Stomach (tissue), 9 donors: ENCODE data around the gene GZMH. TPM values are rescaled to one million over a fixed set of nuclear protein-coding genes. Genes with fewer than 3 reads are reported as not detected.

Experiments
- DNase-seq, 2 donors: peaks; one replicate each; pipeline versions ENCODE4 v3.0.0 to v3.0.0-alpha.2; 2013 to 2019
- H3K27ac ChIP-seq, 5 donors: fragments of 200-600 bp in 4 of 5; sonication (generic) in 4 of 5; one replicate each; pipeline ENCODE4 v1.5.1; 2013 to 2019; ENCODE audit warnings: mild to moderate bottlenecking in 1 of 5, moderate library complexity in 1 of 5
- H3K27me3 ChIP-seq, 3 donors: fragments of 200-600 bp; sonication (generic); one replicate each; pipeline ENCODE4 v1.5.1; 2017 to 2019; ENCODE audit warnings: mixed run types in 1 of 3
- H3K36me3 ChIP-seq, 4 donors: fragments of 200-600 bp; sonication (generic); 1 replicate in 3 of 4; 2 replicates in 1 of 4; pipeline ENCODE4 v1.5.1; 2016 to 2019
- H3K4me1 ChIP-seq, 4 donors: fragments of 200-600 bp; sonication (generic); one replicate each; pipeline ENCODE4 v1.5.1; 2016 to 2019
- H3K4me3 ChIP-seq, 4 donors: fragments of 200-600 bp; sonication (generic) in 3 of 4; one replicate each; pipeline ENCODE4 v1.5.1; 2016 to 2019; ENCODE audit warnings: mild to moderate bottlenecking in 1 of 4
- H3K9me3 ChIP-seq, 4 donors: fragments of 200-600 bp; sonication (generic); one replicate each; pipeline ENCODE4 v1.5.1; 2016 to 2019
- CTCF ChIP-seq, 7 experiments: fragments of 450-650 bp in 4 of 7; fragments of 200-600 bp in 3 of 7; sonication (generic) in 3 of 7; IDR thresholded peaks; one replicate each; pipeline ENCODE4 v1.5.1; 2016 to 2019; ENCODE audit warnings: antibody characterized with exemption in 7 of 7, control low read depth in 2 of 7, mild to moderate bottlenecking in 1 of 7
- EP300 ChIP-seq: sonication (generic); formaldehyde crosslinking; IDR thresholded peaks from one replicate; pipeline ENCODE4 v1.6.1; 2017; ENCODE audit warnings: antibody characterized with exemption
- POLR2A ChIP-seq, 4 donors: fragments of 450-650 bp; IDR thresholded peaks; one replicate each; pipeline ENCODE4 v1.6.1; 2016; ENCODE audit warnings: antibody characterized with exemption in 4 of 4, control low read depth in 2 of 4, mild to moderate bottlenecking in 1 of 4, moderate library complexity in 1 of 4
- POLR2AphosphoS5 ChIP-seq, 3 donors: sonication (generic); formaldehyde crosslinking; IDR thresholded peaks; one replicate each; pipeline ENCODE4 v1.6.1; 2016; ENCODE audit warnings: antibody characterized with exemption in 3 of 3
- WGBS, 5 donors: extraction: QIAGEN DNeasy Blood & Tissue Kit in 3 of 5; methylation state at CpG; one replicate each; pipeline versions ENCODE4 v1.1.5 to v1.1.7; 2013 to 2018; 5-methylcytosine and 5-hydroxymethylcytosine counted together
- intact Hi-C: fragments of 100-400 bp; cut with DNase I; formaldehyde crosslinking; loops from one replicate; pipeline ENCODE4 v1.15.1; 2023; ENCODE audit warnings: low total_unique reads
- polyA plus RNA-seq, 3 donors: library from polyadenylated mRNA; stranded (reverse); fragments of 200-250 nt; gene quantifications; one replicate each; pipeline ENCODE4 v1.2.3, GENCODE V29; 2013
- total RNA-seq, 5 donors: library from RNA; depleted of rRNA; stranded (reverse); fragments of >200 nt; gene quantifications; one replicate each; pipeline versions ENCODE4 v1.1.0 to v1.2.3, GENCODE V29; 2014 to 2016
- donor health status: healthy with polysubstance abuse.
- donor health status: Bipolar disorder and iron deficiency.
- donor health status: healthy.

GZMH gene
- total and polyA plus RNA-seq, 8 donors, result 0.44 to 2.0 (median 1.8) TPM; not detected in 3

GRCh38 chr14:24630872-24631477 is 21.5 kb upstream of the GZMH start:
- intact Hi-C loops, result no loop called here
- peak; percentile 54 to 92 for DNase-seq
- H3K4me1 ChIP-seq, result peaks cover 0 to 17% (median 14%) of the 10 kb centered on the region in 4 donors
- no peaks in the 10 kb centered on the region for H3K36me3 ChIP-seq
- TF ChIP-seq POLR2AphosphoS5 (IDR thresholded peaks at IDR 0.05), result peak in 1 of 3 donors; percentile 23
- TF ChIP-seq POLR2A (IDR thresholded peaks at IDR 0.05), result no peak
- TF ChIP-seq EP300, result no peak
- TF ChIP-seq CTCF (IDR thresholded peaks at IDR 0.05), result no peak
- H3K27ac ChIP-seq, result peak overlapping the region in 1 of 5 donors; percentile 32
- WGBS, 5 donors, result 32 to 58% (median 53%) methylated on average over 7 to 10 of the region's 10 CpGs
- no peaks in the 10 kb centered on the region for H3K27me3 ChIP-seq
- H3K4me3 ChIP-seq, result peak overlapping the region in 1 of 4 donors; percentile 17
- no peaks in the 10 kb centered on the region for H3K9me3 ChIP-seq

GRCh38 chr14:24630087-24630871 is 20.8 kb upstream of the GZMH start:
- Histone ChIP-seq H3K36me3 (no peaks in the 10 kb centered on the region), H3K4me3 (no peak overlapping the region), H3K9me3 (no peaks in the 10 kb centered on the region), H3K4me1 (peaks cover 0 to 17% (median 14%) of the 10 kb centered on the region in 4 donors), H3K27me3 (no peaks in the 10 kb centered on the region), H3K27ac (peak overlapping the region in 1 of 5 donors; percentile 32)
- 70 to 100% (median 87%) methylated on average over 3 of the region's 3 CpGs for WGBS, 5 donors
- intact Hi-C loops, result no loop called here
- no peak for TF ChIP-seq POLR2AphosphoS5 (IDR thresholded peaks at IDR 0.05)
- TF ChIP-seq EP300, result no peak
- no peak for TF ChIP-seq POLR2A (IDR thresholded peaks at IDR 0.05)
- no peak for TF ChIP-seq CTCF (IDR thresholded peaks at IDR 0.05)
- DNase-seq, result no peak

GRCh38 chr14:24629521-24629920 is 20.0 kb upstream of the GZMH start:
- Histone ChIP-seq H3K4me3 (no peak overlapping the region), H3K9me3 (no peaks in the 10 kb centered on the region), H3K27me3 (no peaks in the 10 kb centered on the region), H3K36me3 (no peaks in the 10 kb centered on the region), H3K27ac (no peak overlapping the region), H3K4me1 (peaks cover 0 to 17% (median 14%) of the 10 kb centered on the region in 4 donors)
- no peak for TF ChIP-seq POLR2A (IDR thresholded peaks at IDR 0.05)
- intact Hi-C loops, result no loop called here
- WGBS, 5 donors, result 87 to 92% (median 89%) methylated on average over 6 of the region's 6 CpGs
- DNase-seq, result no peak

GRCh38 chr14:24613747-24614146 is 4.3 kb upstream of the GZMH start:
- Histone ChIP-seq H3K9me3 (peaks cover 0 to 8% (median 2%) of the 10 kb centered on the region in 4 donors), H3K27ac (no peak overlapping the region), H3K36me3 (no peaks in the 10 kb centered on the region), H3K27me3 (no peaks in the 10 kb centered on the region), H3K4me3 (no peak overlapping the region), H3K4me1 (no peaks in the 10 kb centered on the region)
- DNase-seq, result no peak
- intact Hi-C loops, result no loop called here
- 58 to 78% (median 64%) methylated on average over 2 of the region's 2 CpGs for WGBS, 5 donors
- TF ChIP-seq POLR2A (IDR thresholded peaks at IDR 0.05) (no peak), EP300 (no peak), CTCF (IDR thresholded peaks at IDR 0.05) (no peak), POLR2AphosphoS5 (IDR thresholded peaks at IDR 0.05) (no peak)

- intact Hi-C loops, result no loop called here
- DNase-seq, result no peak
- TF ChIP-seq EP300 (no peak), CTCF (IDR thresholded peaks at IDR 0.05) (no peak), POLR2A (IDR thresholded peaks at IDR 0.05) (no peak)
- Histone ChIP-seq H3K36me3 (no peaks in the 10 kb centered on the region), H3K9me3 (peaks cover 0 to 4% (median 1%) of the 10 kb centered on the region in 4 donors), H3K27me3 (no peaks in the 10 kb centered on the region), H3K4me3 (no peak overlapping the region), H3K27ac (no peak overlapping the region), H3K4me1 (no peaks in the 10 kb centered on the region)
- WGBS, 5 donors, result 51 to 74% (median 71%) methylated on average over 1 of the region's 1 CpG
Observed at GRCh38 chr14:24613241-24613640, 3.8 kb upstream of the GZMH start.
